ACC112 (cell line): ENCODE data around the gene PIGP.
"Not testable (repeated sequence)": the region's sequence is repeated elsewhere in the genome, so short reads cannot be mapped to it uniquely, and the experiment has no call there.

Experiments
- H2AFZ ChIP-seq: fragments of 200-600 bp; sonication (generic); one replicate; pipeline ENCODE4 v1.6.0; 2017; ENCODE audit warnings: antibody characterized with exemption, low read length; ENCODE audit not compliant: unreplicated experiment
- H3K27ac ChIP-seq: fragments of 200-600 bp; sonication (generic); 2 replicates; pipeline ENCODE4 v1.5.1; 2014; ENCODE audit warnings: low read depth, mild to moderate bottlenecking, antibody characterized with exemption, low read length, moderate library complexity
- H3K27me3 ChIP-seq: fragments of 200-600 bp; sonication (generic); 2 replicates; pipeline ENCODE4 v1.6.1; 2014; ENCODE audit warnings: mild to moderate bottlenecking, antibody characterized with exemption, low read length, moderate library complexity, mixed read lengths; ENCODE audit not compliant: insufficient read depth
- H3K36me3 ChIP-seq: fragments of 200-600 bp; sonication (generic); 2 replicates; pipeline ENCODE4 v1.6.1; 2016; ENCODE audit warnings: mild to moderate bottlenecking, antibody characterized with exemption, low read length, moderate library complexity, mixed read lengths; ENCODE audit not compliant: insufficient read depth
- H3K4me1 ChIP-seq: fragments of 200-600 bp; sonication (generic); one replicate; pipeline ENCODE4 v1.6.1; 2016; ENCODE audit warnings: low read length, mixed read lengths; ENCODE audit not compliant: insufficient read depth, unreplicated experiment, control insufficient read depth
- H3K4me3 ChIP-seq: fragments of 200-600 bp; sonication (generic); 2 replicates; pipeline ENCODE4 v1.5.1; 2014; ENCODE audit warnings: mild to moderate bottlenecking, low read depth, low read length
- H3K79me2 ChIP-seq: fragments of 200-600 bp; sonication (generic); one replicate; pipeline ENCODE4 v1.6.0; 2016; ENCODE audit warnings: low read length; ENCODE audit not compliant: control insufficient read depth, unreplicated experiment, insufficient read depth

The PIGP gene

DNA sequence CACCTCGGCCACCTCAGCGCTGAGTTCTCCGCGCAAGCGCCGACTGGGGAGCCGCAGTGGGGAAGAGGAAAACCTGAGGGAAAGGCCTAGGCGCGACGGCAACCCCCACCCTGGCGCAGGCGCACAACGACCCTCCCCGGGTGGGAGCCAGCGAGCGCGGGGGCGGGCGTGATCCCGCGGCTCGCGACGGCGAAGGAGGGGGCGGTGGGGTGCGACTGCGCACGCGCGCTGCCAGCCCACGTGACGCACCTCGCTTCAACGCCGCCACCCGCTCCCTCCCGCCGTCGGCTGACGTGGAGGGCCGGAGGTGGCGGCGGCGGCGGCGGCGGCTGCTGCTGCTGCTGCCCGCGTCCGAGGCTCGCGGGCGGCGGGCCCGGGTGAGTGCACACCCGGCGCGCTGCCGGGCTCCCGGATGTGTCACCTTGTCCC lies at the start of gene PIGP, which contains the start of gene TTC3:
Gene PIGP, minus strand, starts transcription at position 84 of the 429 bp plus-strand sequence. CDS start 556 bp downstream, outside the sequence.
Gene TTC3, plus strand, starts transcription at position 267 of the 429 bp plus-strand sequence. CDS start 14,004 bp downstream, outside the sequence.
- peaks cover 14% of the 10 kb centered on the region for H3K4me1 ChIP-seq
- H3K36me3 ChIP-seq = peaks cover 8% of the 10 kb centered on the region; the same call in 1 of the 2 replicates
- H3K27ac ChIP-seq = peak within 1 kb of the TSS; percentile 92
- H3K79me2 ChIP-seq = peaks cover 53% of the 10 kb centered on the region
- peak within 1 kb of the TSS; percentile 99 for H3K4me3 ChIP-seq
- H3K27me3 ChIP-seq = no peaks in the 10 kb centered on the region
- peak within 1 kb of the TSS; percentile 68 for H2AFZ ChIP-seq

DNA sequence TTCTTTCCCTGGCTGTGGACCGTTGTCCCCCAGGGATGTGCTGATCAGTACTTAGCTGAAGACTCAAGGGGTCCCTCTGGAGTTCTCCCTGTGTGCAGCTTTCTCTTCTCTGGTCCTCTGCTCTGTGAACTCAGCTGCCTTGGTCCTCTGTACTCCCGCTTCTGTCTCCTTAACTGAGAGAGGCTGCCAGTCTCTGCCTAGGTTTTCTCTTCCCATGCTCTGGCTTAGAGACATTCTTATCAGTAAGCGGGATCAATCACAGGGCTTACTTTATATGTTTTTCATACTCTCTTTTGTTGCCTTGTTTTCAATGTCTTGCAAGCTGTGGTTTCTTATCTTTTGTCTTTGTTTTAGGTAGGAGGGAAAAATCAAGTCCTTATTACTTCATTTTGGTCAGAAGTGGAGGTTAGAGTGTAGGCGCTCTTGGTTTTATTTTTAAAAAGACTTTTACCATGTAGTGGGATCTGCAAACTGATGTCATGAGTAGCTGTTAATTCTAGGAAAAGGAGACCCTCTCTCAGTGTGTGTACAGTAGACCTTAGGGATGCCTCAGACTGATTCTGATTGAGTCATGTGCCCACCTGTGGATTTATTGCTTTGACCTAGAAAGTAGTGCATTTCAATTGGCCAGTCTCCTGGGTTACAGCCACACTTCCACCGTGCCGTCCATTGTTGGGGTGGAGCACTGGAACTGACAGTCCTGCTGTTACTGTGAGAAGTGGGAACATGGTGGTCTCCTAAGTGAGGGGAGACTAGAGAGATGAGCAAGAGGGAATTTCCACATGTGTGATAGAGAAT lies 46.7 kb upstream of the PIGP start:
- Histone ChIP-seq H3K4me1 (no peaks in the 10 kb centered on the region), H3K36me3 (peaks cover 3% of the 10 kb centered on the region; the same call in 1 of the 2 replicates), H3K27ac (no peak overlapping the region), H3K27me3 (no peaks in the 10 kb centered on the region), H2AFZ (no peak overlapping the region), H3K79me2 (no peaks in the 10 kb centered on the region), H3K4me3 (no peak overlapping the region)

- H3K36me3 ChIP-seq = no peaks in the 10 kb centered on the region
- no peaks in the 10 kb centered on the region for H3K4me1 ChIP-seq
- no peak overlapping the region for H3K27ac ChIP-seq
- H3K4me3 ChIP-seq = no peak overlapping the region
- H3K79me2 ChIP-seq = no peaks in the 10 kb centered on the region
- H3K27me3 ChIP-seq = no peaks in the 10 kb centered on the region
- H2AFZ ChIP-seq = no peak overlapping the region
Measured at GRCh38 chr21:37118187-37118826, 45.4 kb upstream of the PIGP start.

DNA sequence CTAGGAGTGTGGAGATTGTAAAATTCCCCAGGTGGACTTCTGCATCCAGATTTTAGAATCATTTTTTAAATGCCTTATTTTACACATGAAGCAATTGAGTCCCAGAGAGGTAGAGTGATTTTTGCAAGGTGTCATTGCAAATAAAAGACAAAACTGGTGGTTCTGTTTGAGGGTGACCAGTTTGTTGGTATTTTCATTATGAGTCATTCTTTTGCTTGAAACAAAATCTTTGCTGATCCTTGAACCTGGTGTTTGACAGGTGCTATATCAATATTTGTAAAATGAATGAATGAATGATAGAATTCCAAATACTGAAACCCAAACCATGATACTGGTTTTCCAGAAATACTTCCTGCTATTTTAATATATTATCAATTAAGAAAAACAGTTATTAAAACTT lies 44.3 kb upstream of the PIGP start:
- Histone ChIP-seq H3K27me3 (no peaks in the 10 kb centered on the region), H2AFZ (no peak overlapping the region), H3K27ac (no peak overlapping the region), H3K4me3 (no peak overlapping the region), H3K4me1 (no peaks in the 10 kb centered on the region), H3K36me3 (no peaks in the 10 kb centered on the region), H3K79me2 (no peaks in the 10 kb centered on the region)

DNA sequence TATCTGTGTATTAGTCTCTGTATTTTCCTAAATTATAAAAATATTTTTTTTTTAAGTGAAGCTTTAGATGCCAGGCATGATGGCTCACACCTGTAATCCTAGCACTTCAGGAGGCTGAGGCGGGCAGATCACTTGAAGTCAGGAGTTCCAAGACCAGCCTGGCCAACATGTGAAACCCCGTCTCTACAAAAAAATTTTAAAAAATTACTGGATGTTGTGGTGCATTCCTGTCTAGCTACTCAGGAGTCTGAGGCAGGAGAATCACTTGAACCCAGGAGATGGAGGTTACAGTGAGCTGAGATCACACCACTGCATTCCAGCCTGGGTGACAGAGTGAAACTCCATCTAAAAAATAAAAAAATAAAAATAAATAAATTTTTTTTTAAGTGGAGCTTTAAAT lies 43.6 kb upstream of the PIGP start:
- H3K79me2 ChIP-seq, H3K27me3 ChIP-seq: not testable (repeated sequence)

GRCh38 chr21:37114301-37114700 lies 41.4 kb upstream of the PIGP start:
- H3K36me3 ChIP-seq, H3K4me1 ChIP-seq, H3K27me3 ChIP-seq, H3K27ac ChIP-seq, H3K4me3 ChIP-seq, H3K79me2 ChIP-seq, H2AFZ ChIP-seq: not testable (repeated sequence)

More for the DNA sequence above, 43.6 kb upstream of the PIGP start:
- H3K36me3 ChIP-seq, H3K4me3 ChIP-seq, H3K27ac ChIP-seq, H3K4me1 ChIP-seq, H2AFZ ChIP-seq: not testable (repeated sequence)

GRCh38 chr21:37111029-37111428 lies 38.2 kb upstream of the PIGP start:
- not testable (repeated sequence) for H3K36me3 ChIP-seq, H3K79me2 ChIP-seq, H3K4me3 ChIP-seq, H3K27me3 ChIP-seq, H3K27ac ChIP-seq, H2AFZ ChIP-seq, H3K4me1 ChIP-seq

DNA sequence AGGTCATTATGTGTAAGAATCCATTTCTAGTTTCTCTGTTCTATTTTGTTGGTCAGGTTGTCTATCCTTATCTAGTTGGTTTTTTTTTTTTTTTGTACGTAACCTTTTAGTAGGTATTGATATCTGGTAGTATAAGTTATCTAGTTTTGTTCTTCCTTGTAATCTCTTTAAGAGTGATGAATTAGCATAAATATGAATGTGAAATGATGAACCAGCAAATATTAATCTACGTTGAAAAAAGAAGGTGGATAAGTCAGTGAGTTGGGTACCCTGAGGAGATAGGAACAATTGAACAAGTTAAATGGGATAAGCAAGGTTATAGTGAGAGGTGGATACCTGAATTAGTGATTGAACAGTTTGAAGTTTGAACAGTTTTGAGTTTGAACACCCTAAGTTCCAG lies 34.1 kb upstream of the PIGP start:
- peaks cover 7% of the 10 kb centered on the region for H3K79me2 ChIP-seq
- no peaks in the 10 kb centered on the region for H3K27me3 ChIP-seq
- peaks cover 9% of the 10 kb centered on the region for H3K36me3 ChIP-seq
- H3K4me1 ChIP-seq = no peaks in the 10 kb centered on the region
- H3K27ac ChIP-seq = no peak overlapping the region
- H3K4me3 ChIP-seq = no peak overlapping the region
- no peak overlapping the region for H2AFZ ChIP-seq

GRCh38 chr21:37102746-37103145 lies 29.9 kb upstream of the PIGP start:
- H3K27me3 ChIP-seq, H2AFZ ChIP-seq, H3K79me2 ChIP-seq, H3K27ac ChIP-seq, H3K4me3 ChIP-seq, H3K4me1 ChIP-seq: not testable (repeated sequence)
- peaks cover 23% of the 10 kb centered on the region for H3K36me3 ChIP-seq

- H2AFZ ChIP-seq = no peak overlapping the region
- no peak overlapping the region for H3K27ac ChIP-seq
- H3K36me3 ChIP-seq = peaks cover 32% of the 10 kb centered on the region
- no peaks in the 10 kb centered on the region for H3K27me3 ChIP-seq
- H3K4me1 ChIP-seq = no peaks in the 10 kb centered on the region
- H3K4me3 ChIP-seq = no peak overlapping the region
- peaks cover 7% of the 10 kb centered on the region for H3K79me2 ChIP-seq
Measured at GRCh38 chr21:37101384-37101783, 28.5 kb upstream of the PIGP start.

GRCh38 chr21:37100316-37100715 lies 27.4 kb upstream of the PIGP start:
- H3K36me3 ChIP-seq = peaks cover 32% of the 10 kb centered on the region
- no peaks in the 10 kb centered on the region for H3K4me1 ChIP-seq
- no peak overlapping the region for H3K4me3 ChIP-seq
- H2AFZ ChIP-seq = no peak overlapping the region
- H3K79me2 ChIP-seq = peaks cover 7% of the 10 kb centered on the region
- no peak overlapping the region for H3K27ac ChIP-seq
- no peaks in the 10 kb centered on the region for H3K27me3 ChIP-seq
